Measurements from ENCODE around the gene SLC25A10. TPM values are rescaled to one million over a fixed set of nuclear protein-coding genes. Genes with fewer than 3 reads are reported as not detected.

SLC25A10 gene
- total and polyA plus RNA-seq, 9 donors: 0.12 to 9.8 (median 7.9) TPM

DNA sequence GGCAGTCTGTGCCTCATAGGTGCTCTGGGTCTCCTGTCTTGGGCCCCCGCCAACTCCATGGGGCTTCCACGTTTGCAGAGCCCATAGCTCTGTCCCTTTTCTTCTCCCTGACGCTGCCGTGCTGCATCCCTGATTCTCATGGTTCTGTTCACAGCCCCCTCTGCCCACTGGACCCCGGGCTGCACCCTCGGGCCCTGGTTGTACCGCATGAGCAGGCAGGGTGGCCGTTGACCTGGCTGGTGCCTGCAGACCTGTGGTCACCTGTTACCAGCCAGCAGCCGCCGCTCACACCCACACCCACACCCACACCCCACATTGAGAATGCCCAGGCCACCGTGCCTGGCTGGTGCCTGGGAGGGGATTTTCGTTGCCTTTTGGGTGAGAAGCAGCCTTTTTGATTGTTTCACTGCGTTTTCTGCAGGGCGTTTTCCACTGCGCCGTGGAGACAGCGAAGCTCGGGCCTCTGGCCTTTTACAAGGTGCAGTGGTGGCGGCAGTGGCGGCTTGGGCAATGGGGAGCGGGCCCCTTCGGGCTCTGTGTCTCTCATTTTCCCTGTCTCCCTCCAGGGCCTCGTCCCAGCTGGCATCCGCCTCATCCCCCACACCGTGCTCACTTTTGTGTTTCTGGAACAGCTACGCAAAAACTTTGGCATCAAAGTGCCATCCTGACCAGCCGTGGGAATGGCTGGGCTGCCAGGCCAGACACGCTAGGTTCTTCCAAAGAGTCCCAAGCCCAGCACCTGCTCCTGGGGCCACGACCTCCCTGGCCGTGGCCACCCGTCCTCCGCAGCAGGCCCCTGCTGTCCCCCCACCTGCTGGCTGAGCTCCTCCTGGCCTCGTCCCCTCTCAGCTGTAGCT is 7.6 kb downstream of the SLC25A10 start:
- H3K4me1 ChIP-seq (ENCODE audit: insufficient read depth): peaks cover 4% of the 10 kb centered on the region
- 79 to 89% (median 86%) methylated on average over 32 to 33 of the region's 33 CpGs for WGBS, 3 donors
- no peaks in the 10 kb centered on the region for H3K36me3 ChIP-seq
- no peaks in the 10 kb centered on the region for H3K9me3 ChIP-seq
- H3K27me3 ChIP-seq: no peaks in the 10 kb centered on the region
- intact Hi-C loops (cut with DNase I): no loop called here
- TF ChIP-seq POLR2A (IDR thresholded peaks at IDR 0.05): no peak
- TF ChIP-seq, protein P1, sequence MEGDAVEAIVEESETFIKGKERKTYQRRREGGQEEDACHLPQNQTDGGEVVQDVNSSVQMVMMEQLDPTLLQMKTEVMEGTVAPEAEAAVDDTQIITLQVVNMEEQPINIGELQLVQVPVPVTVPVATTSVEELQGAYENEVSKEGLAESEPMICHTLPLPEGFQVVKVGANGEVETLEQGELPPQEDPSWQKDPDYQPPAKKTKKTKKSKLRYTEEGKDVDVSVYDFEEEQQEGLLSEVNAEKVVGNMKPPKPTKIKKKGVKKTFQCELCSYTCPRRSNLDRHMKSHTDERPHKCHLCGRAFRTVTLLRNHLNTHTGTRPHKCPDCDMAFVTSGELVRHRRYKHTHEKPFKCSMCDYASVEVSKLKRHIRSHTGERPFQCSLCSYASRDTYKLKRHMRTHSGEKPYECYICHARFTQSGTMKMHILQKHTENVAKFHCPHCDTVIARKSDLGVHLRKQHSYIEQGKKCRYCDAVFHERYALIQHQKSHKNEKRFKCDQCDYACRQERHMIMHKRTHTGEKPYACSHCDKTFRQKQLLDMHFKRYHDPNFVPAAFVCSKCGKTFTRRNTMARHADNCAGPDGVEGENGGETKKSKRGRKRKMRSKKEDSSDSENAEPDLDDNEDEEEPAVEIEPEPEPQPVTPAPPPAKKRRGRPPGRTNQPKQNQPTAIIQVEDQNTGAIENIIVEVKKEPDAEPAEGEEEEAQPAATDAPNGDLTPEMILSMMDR (IDR thresholded peaks at IDR 0.05): no peak
- TF ChIP-seq EP300 (IDR thresholded peaks at IDR 0.05): no peak
- no peak overlapping the region for H3K27ac ChIP-seq
- DNase-seq: peak in 1 of 5 donors; percentile 28
- H3K4me3 ChIP-seq: no peak overlapping the region

DNA sequence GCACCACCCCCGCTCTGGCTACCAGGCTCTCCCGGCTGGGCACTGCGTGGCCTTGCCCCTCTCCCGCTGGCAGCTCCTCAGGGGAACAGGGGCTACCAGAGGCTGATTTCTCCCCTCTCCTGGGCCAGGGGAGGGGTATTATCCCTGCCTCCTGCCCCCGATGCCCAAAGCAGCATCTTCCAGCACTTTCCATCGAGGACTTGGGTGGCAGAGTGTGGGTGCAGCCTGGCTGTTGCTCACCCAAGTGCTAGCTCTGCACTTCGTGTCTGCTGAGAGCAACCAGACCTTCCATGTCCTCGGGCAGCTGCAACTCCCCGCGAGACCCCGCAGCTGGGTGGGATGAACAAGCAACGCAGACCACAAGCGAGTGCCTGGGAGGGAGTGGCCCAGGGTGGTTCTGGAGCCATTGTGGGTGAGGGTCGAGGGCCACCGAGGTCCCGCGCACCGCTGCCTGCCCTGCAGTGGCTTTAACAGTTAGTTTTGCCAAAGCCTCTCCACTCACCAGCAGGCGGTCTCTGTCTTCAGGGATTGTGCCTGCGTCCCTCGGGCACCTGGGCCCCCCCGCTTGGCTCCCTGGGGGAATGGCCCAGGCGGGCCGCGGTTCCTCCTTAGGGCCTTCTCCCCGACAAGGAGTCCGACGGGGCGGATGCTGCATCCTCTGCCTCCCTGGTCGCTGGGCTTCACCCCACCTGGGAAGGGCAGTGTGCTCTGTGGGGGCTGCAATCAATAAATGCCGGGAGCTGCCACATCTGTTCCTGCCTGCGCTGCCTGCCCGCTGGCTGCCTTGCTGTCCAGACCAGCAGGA is 8.4 kb downstream of the SLC25A10 start:
- WGBS, 3 donors: 78 to 81% (median 79%) methylated on average over 30 to 33 of the region's 33 CpGs
- TF ChIP-seq POLR2A (IDR thresholded peaks at IDR 0.05): no peak
- TF ChIP-seq EP300 (IDR thresholded peaks at IDR 0.05): no peak
- TF ChIP-seq, protein P1 (IDR thresholded peaks at IDR 0.05): no peak
- Histone ChIP-seq H3K36me3 (no peaks in the 10 kb centered on the region), H3K9me3 (no peaks in the 10 kb centered on the region), H3K27ac (no peak overlapping the region), H3K4me1 (ENCODE audit: insufficient read depth) (peaks cover 4% of the 10 kb centered on the region), H3K27me3 (no peaks in the 10 kb centered on the region), H3K4me3 (no peak overlapping the region)
- intact Hi-C loops (cut with DNase I): no loop called here
- peak in 1 of 5 donors; percentile 29 for DNase-seq

DNA sequence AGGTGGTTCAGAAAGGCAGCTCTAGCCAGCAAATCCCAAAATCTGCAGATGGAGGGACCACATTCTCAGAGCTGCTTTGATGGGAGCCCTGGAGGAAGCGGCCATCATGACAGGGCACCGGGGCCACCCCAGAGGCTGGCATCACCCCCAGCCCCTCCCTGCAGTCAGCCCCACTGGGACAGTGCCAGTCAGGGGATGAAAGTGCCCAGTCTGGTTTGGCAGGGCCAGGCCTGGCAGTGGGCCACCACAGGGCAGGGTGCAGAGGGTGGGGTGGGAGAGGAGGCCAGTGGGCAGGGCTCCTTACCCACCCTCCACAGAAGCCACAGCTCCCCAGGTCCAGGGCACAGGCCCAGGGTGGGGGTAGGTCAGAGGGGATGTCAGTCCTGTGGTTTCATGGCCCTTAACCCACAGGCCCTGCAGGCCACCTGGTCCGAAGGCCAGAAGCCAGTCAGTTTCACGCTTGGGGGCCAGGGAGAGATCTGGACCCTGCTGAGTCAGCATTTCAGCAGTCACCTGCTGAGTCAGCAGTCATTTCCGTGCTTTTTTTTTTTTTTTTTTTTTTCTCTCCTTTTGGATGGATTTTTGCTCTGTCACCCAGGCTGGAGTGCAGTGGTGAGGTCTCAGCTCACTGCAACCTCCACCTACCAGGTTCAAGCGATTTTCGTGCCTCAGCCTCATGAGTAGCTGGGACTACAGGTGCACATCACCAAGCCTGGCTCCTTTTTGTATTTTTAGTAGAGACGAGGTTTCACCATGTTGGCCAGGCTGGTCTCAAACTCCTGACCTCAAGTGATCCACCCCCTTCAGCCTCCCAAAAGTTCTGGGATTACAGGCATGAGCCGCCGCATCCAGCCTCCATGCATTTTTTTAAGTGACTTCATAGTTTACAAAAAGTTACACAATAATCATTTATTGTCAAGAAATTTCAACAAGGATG is 10.4 kb downstream of the SLC25A10 start:
- no peak for TF ChIP-seq EP300 (IDR thresholded peaks at IDR 0.05)
- TF ChIP-seq POLR2A (IDR thresholded peaks at IDR 0.05): no peak
- TF ChIP-seq, protein P1 (IDR thresholded peaks at IDR 0.05): no peak
- intact Hi-C loops (cut with DNase I): no loop called here
- peak in 1 of 5 donors; percentile 48 for DNase-seq
- Histone ChIP-seq H3K27me3 (no peaks in the 10 kb centered on the region), H3K9me3 (no peaks in the 10 kb centered on the region), H3K27ac (no peak overlapping the region), H3K4me1 (ENCODE audit: insufficient read depth) (peaks cover 4% of the 10 kb centered on the region), H3K4me3 (no peak overlapping the region), H3K36me3 (no peaks in the 10 kb centered on the region)
- 48 to 55% (median 49%) methylated on average over 10 of the region's 10 CpGs for WGBS, 3 donors
